ENCODE results near the gene ACOT7.

Gene ACOT7

GRCh38 chr1:6262555-6263420 is 130.8 kb downstream of the ACOT7 start:
- no peak for DNase-seq

GRCh38 chr1:6261615-6261995 is 132.0 kb downstream of the ACOT7 start:
- DNase-seq = no peak

- DNase-seq = peak in 1 of 4 experiments; percentile 34
Observed at GRCh38 chr1:6260961-6261614, 132.5 kb downstream of the ACOT7 start, which contains the start of gene GPR153. TSS of gene GPR153 (minus strand) at chr1:6261098. CDS start at chr1:6254905, 6,193 bp downstream.

GRCh38 chr1:6260433-6260934 is 133.1 kb downstream of the ACOT7 start:
- no peak for DNase-seq

- peak; percentile 14 to 72 (median 30) for DNase-seq
Observed at GRCh38 chr1:6259491-6260362, 133.8 kb downstream of the ACOT7 start.

GRCh38 chr1:6258675-6259074 is 134.9 kb downstream of the ACOT7 start:
- no peak for DNase-seq

GRCh38 chr1:6257541-6258069 is 136.0 kb downstream of the ACOT7 start:
- no peak for DNase-seq

- no peak for DNase-seq
Observed at GRCh38 chr1:6256645-6257044, 136.9 kb downstream of the ACOT7 start.

GRCh38 chr1:6254691-6255090 is 138.9 kb downstream of the ACOT7 start:
- DNase-seq = no peak

- DNase-seq = no peak
Observed at GRCh38 chr1:6253380-6253779, 140.2 kb downstream of the ACOT7 start.

- no peak for DNase-seq
Observed at GRCh38 chr1:6252374-6252710, 141.2 kb downstream of the ACOT7 start.

- no peak for DNase-seq
Observed at GRCh38 chr1:6251681-6252373, 141.7 kb downstream of the ACOT7 start.

GRCh38 chr1:6251233-6251632 is 142.3 kb downstream of the ACOT7 start:
- no peak for DNase-seq

- no peak for DNase-seq
Observed at GRCh38 chr1:6249739-6250689, 143.6 kb downstream of the ACOT7 start.

GRCh38 chr1:6248932-6249738 is 144.4 kb downstream of the ACOT7 start:
- DNase-seq = no peak

- no peak for DNase-seq
Observed at GRCh38 chr1:6248161-6248776, 145.3 kb downstream of the ACOT7 start.

GRCh38 chr1:6247651-6248050 is 145.9 kb downstream of the ACOT7 start:
- no peak for DNase-seq

GRCh38 chr1:6246497-6247467 is 146.8 kb downstream of the ACOT7 start:
- DNase-seq = peak; percentile 38 to 76 (median 68)

Data from activated naive CD4-positive, alpha-beta T cell (primary cell).